IMR-90 (cell line): ENCODE data around the gene TEKT5. TPM values are rescaled to one million over a fixed set of nuclear protein-coding genes. Genes with fewer than 3 reads are reported as not detected.
A peak's percentile ranks its signal among the peaks of the same experiment; 100 is the strongest.

ENCODE experiments used
- ATAC-seq: fragments of 200-7000 bp; cut with Tn5 transposase; 2 replicates; pipeline ENCODE4 v1.9.1; 2020; ENCODE audit warnings: low read depth, mild to moderate bottlenecking, moderate library complexity
- BruUV-seq: library from RNA; stranded (reverse); fragments of 400-500 nt; replicated peaks from 2 replicates; lab custom pipeline; 2021; lab: Mats Ljungman, UMichigan
- CTCF ChIA-PET: fragments of 300-600 bp; formaldehyde crosslinking; extraction: SDS; loops from one replicate; lab custom pipeline; 2021; ENCODE audit warnings: antibody characterized with exemption; lab: Yijun Ruan, JAX
- POLR2A ChIA-PET: fragments of 300-600 bp; sonication (Branson Sonifier 250); formaldehyde crosslinking; loops from one replicate; lab custom pipeline; 2022; ENCODE audit warnings: antibody characterized with exemption; ENCODE audit not compliant: unreplicated experiment; lab: Charles Lee
- DNase-seq: peaks from one replicate; pipeline ENCODE4 v3.0.0; 2013
- H2AFZ ChIP-seq: replicated peaks from 2 replicates; pipeline ENCODE3; 2013; ENCODE audit warnings: low read length, mild to moderate bottlenecking; ENCODE audit not compliant: poor library complexity
- H2AK5ac ChIP-seq: 2 replicates; pipeline ENCODE4 v1.6.1; 2013; ENCODE audit warnings: low read depth, low read length, inconsistent platforms
- H2AK9ac ChIP-seq: replicated peaks from 2 replicates; pipeline ENCODE3; 2013; ENCODE audit warnings: mild to moderate bottlenecking, low read depth, low read length, moderate library complexity; ENCODE audit not compliant: poor library complexity
- H2BK120ac ChIP-seq: 2 replicates; pipeline ENCODE4 v1.6.1; 2013; ENCODE audit warnings: low read depth, low read length, inconsistent platforms
- H2BK15ac ChIP-seq: 3 replicates; pipeline ENCODE4 v1.6.1; 2013; ENCODE audit warnings: low read depth, low read length, inconsistent platforms
- H2BK20ac ChIP-seq: 2 replicates; pipeline ENCODE4 v1.6.1; 2013; ENCODE audit warnings: low read depth, mild to moderate bottlenecking, inconsistent platforms, low read length, moderate library complexity
- H2BK5ac ChIP-seq: 2 replicates; pipeline ENCODE4 v1.6.1; 2013; ENCODE audit warnings: mild to moderate bottlenecking, low read depth, low read length, inconsistent platforms; ENCODE audit not compliant: poor library complexity, severe bottlenecking
- H3K14ac ChIP-seq: replicated peaks from 2 replicates; pipeline ENCODE4 v1.6.1; 2013; ENCODE audit warnings: low read depth, low read length, inconsistent platforms
- H3K18ac ChIP-seq: 2 replicates; pipeline ENCODE4 v1.6.1; 2013; ENCODE audit warnings: low read depth, low read length, control low read depth
- H3K23ac ChIP-seq: 2 replicates; pipeline ENCODE4 v1.6.1; 2013; ENCODE audit warnings: low read depth, low read length, inconsistent platforms
- H3K27ac ChIP-seq: 2 replicates; pipeline ENCODE4 v1.5.1; 2013; ENCODE audit warnings: mild to moderate bottlenecking, control low read depth, low read length; ENCODE audit not compliant: insufficient read depth
- H3K27me3 ChIP-seq: 2 replicates; pipeline ENCODE4 v1.6.1; 2013; ENCODE audit warnings: low read length; ENCODE audit not compliant: control insufficient read depth, insufficient read depth
- H3K36me3 ChIP-seq: 2 replicates; pipeline ENCODE4 v1.6.1; 2013; ENCODE audit warnings: low read length, mixed read lengths; ENCODE audit not compliant: control insufficient read depth, insufficient read depth
- H3K4ac ChIP-seq: 2 replicates; pipeline ENCODE4 v1.6.1; 2013; ENCODE audit warnings: low read depth, low read length, inconsistent platforms
- H3K4me1 ChIP-seq: 2 replicates; pipeline ENCODE4 v1.6.1; 2013; ENCODE audit warnings: low read length, mixed read lengths; ENCODE audit not compliant: control insufficient read depth, insufficient read depth
- H3K4me2 ChIP-seq: 2 replicates; pipeline ENCODE4 v1.6.1; 2013; ENCODE audit warnings: low read depth, mild to moderate bottlenecking, control low read depth, low read length, moderate library complexity
- H3K4me3 ChIP-seq: 2 replicates; pipeline ENCODE4 v1.5.1; 2013; ENCODE audit warnings: low read depth, mild to moderate bottlenecking, control low read depth, low read length, moderate library complexity; ENCODE audit not compliant: insufficient read depth
- H3K56ac ChIP-seq: 2 replicates; pipeline ENCODE4 v1.6.1; 2013; ENCODE audit warnings: low read length, inconsistent platforms; ENCODE audit not compliant: insufficient read depth; ENCODE audit errors: extremely low read depth
- H3K79me1 ChIP-seq, 2 experiments: 2 replicates each; pipeline ENCODE4 v1.6.1; 2013; ENCODE audit warnings: low read length in 2 of 2, inconsistent platforms in 1 of 2, low read depth in 1 of 2
- H3K9ac ChIP-seq: 2 replicates; pipeline ENCODE4 v1.6.1; 2013; ENCODE audit warnings: low read depth, low read length, control low read depth
- H3K9me1 ChIP-seq: 2 replicates; pipeline ENCODE4 v1.6.1; 2013; ENCODE audit warnings: low read length, inconsistent platforms; ENCODE audit not compliant: insufficient read depth
- H3K9me3 ChIP-seq: 2 replicates; pipeline ENCODE4 v1.6.1; 2013; ENCODE audit warnings: low read length; ENCODE audit not compliant: control insufficient read depth, insufficient read depth
- H4K20me1 ChIP-seq: 2 replicates; pipeline ENCODE4 v1.6.1; 2013; ENCODE audit warnings: low read length, inconsistent platforms; ENCODE audit not compliant: insufficient read depth
- H4K5ac ChIP-seq: 2 replicates; pipeline ENCODE4 v1.6.1; 2013; ENCODE audit warnings: mild to moderate bottlenecking, low read depth, low read length, control low read depth
- H4K8ac ChIP-seq, 2 experiments: 2 replicates each; pipeline ENCODE4 v1.6.1; 2013; ENCODE audit warnings: low read depth in 2 of 2, low read length in 2 of 2, control low read depth in 1 of 2, inconsistent platforms in 1 of 2
- H4K91ac ChIP-seq: 2 replicates; pipeline ENCODE4 v1.6.1; 2013; ENCODE audit warnings: low read depth, low read length, inconsistent platforms; ENCODE audit not compliant: insufficient read depth
- CTCF ChIP-seq: conservative IDR thresholded peaks from 2 replicates; pipeline ENCODE4 v1.5.1; 2012; ENCODE audit warnings: mild to moderate bottlenecking, low read depth, low read length, improper control_type of control experiment
- MAZ ChIP-seq: IDR thresholded peaks from 2 replicates; pipeline ENCODE4 v1.6.1; 2012; ENCODE audit warnings: low read depth, mild to moderate bottlenecking, low read length, improper control_type of control experiment, moderate library complexity, borderline replicate concordance
- WGBS, 2 experiments: methylation state at CpG; one replicate each; pipeline versions ENCODE4 v1.1.5 to v1.1.7; 2013; ENCODE audit warnings: missing lambda C conversion rate in 2 of 2; ENCODE audit not compliant: insufficient read length in 1 of 2; ENCODE audit errors: extremely low coverage in 2 of 2; 5-methylcytosine and 5-hydroxymethylcytosine counted together
- dilution Hi-C: fragments of 300-500 bp; cut with HindIII; formaldehyde crosslinking; loops from one replicate; pipeline ENCODE4 v1.14.3; 2018; ENCODE audit warnings: low sequenced_read_pairs; ENCODE audit not compliant: unreplicated experiment
- in situ Hi-C: fragments of 300-500 bp; cut with MboI; formaldehyde crosslinking; loops from 3 replicates; pipeline ENCODE4 v1.14.3; 2019; ENCODE audit warnings: low sequenced_read_pairs, inconsistent platforms, mixed read lengths
- intact Hi-C: fragments of 100-400 bp; cut with micrococcal nuclease; formaldehyde crosslinking; loops from 2 replicates; pipeline ENCODE4 v1.10.0; 2022
- polyA plus RNA-seq, 3 experiments: library from polyadenylated mRNA; depleted of rRNA; stranded (reverse); fragments of >200 nt; gene quantifications; 2 replicates each; pipeline ENCODE4 v1.2.3, GENCODE V29; 2012; ENCODE audit warnings: low replicate concordance in 1 of 3
- total RNA-seq: library from RNA; depleted of rRNA; stranded (reverse); fragments of >200 nt; gene quantifications from 2 replicates; pipeline ENCODE4 v1.2.3, GENCODE V29; 2012

The TEKT5 gene
- total and polyA plus RNA-seq, 2 of the 4 experiments (the other 2 are of a cell fraction) = 0.17 TPM; not detected in 1

DNA sequence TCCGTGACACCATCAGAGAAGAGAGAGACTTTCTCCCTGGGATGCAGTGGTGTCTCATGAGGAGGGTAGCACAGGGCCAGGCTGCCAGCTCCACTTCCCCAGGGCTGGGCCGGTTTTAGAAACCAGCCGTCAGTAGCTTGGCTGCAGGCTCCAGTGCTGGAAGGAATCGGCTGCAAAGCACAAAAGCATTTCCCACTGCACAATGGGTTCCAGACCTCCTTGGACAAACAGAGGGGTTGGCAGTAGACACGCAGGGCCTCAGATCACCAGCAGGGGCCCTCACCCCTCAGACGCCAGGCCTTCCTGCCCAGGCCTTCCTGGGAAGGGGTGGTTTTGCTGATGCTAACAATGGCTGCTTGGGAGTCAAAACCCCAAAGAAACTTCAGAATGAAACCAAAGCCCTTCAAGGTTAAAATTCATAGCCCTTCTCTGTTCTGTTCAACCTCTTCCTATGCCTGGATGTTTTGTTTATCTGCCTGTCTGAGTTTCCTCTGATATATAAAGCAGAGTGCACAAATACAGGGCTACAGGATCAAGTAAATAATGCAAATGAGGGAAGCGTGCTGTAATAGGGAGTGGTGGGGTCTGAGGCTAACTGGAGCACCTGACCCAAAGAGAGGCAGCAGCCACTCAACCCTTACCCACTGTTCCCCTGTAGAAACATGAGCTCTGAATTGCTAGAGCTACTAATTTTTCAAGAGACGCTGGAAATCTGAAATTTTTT, 26.2 kb downstream of the TEKT5 start:
- Histone ChIP-seq H2AK9ac (no peak overlapping the region), H2BK15ac (no peak overlapping the region), H2AK5ac (no peak overlapping the region), H2AFZ (peak overlapping the region; percentile 8), H3K4me2 (no peak overlapping the region), H2BK20ac (no peak overlapping the region), H3K23ac (no peak overlapping the region), H3K18ac (no peak overlapping the region), H3K56ac (no peak overlapping the region), H3K27me3 (peaks cover 4% of the 10 kb centered on the region; the same call in 1 of the 2 replicates), H4K20me1 (no peaks in the 10 kb centered on the region), H3K4me1 (no peaks in the 10 kb centered on the region), H4K8ac (no peak overlapping the region), H3K79me1 (no peaks in the 10 kb centered on the region), H3K36me3 (no peaks in the 10 kb centered on the region), H4K5ac (no peak overlapping the region), H3K4me3 (no peak overlapping the region), H3K27ac (no peak overlapping the region), H3K4ac (no peak overlapping the region), H2BK5ac (no peak overlapping the region), H3K9me1 (no peaks in the 10 kb centered on the region), H4K91ac (no peak overlapping the region), H3K9me3 (no peaks in the 10 kb centered on the region), H3K9ac (no peak overlapping the region), H3K14ac (no peak overlapping the region), H2BK120ac (no peak overlapping the region)
- DNase-seq (peak; percentile 10), ATAC-seq (peak; percentile 59)
- in situ Hi-C loops = no loop called here
- TF ChIP-seq MAZ (no peak), CTCF (peak; percentile 35)
- dilution Hi-C loops = no loop called here
- ChIA-PET POLR2A (no interaction called here), CTCF (interaction anchor here (0.8 kb wide), 1 partner anchor 101 kb away, joined by 3 read pairs; no protein-coding TSS in a partner anchor)
- 69% methylated on average over 4 of the region's 8 CpGs; no CpG with 5 or more reads in 1 of the 2 experiments for WGBS, 2 experiments
- BruUV-seq = no TSS peak
- intact Hi-C loops = no loop called here
